Measurements from ENCODE around the gene TRIM61.

The TRIM61 gene

GRCh38 chr4:165011403-165011802 is 33.9 kb upstream of the TRIM61 start:
- no peak for DNase-seq
- no peak overlapping the region for H3K23ac ChIP-seq (ENCODE audit: low read length)
- no peak overlapping the region for H3K4ac ChIP-seq (ENCODE audit: low read depth, low read length)
- no peaks in the 10 kb centered on the region for H3K79me2 ChIP-seq (ENCODE audit: control insufficient read depth, insufficient read depth, low read length)
- no peak overlapping the region for H2BK5ac ChIP-seq (ENCODE audit: low read length)
- H3K56ac ChIP-seq (ENCODE audit: low read length), result no peak overlapping the region
- no peak overlapping the region for H2BK15ac ChIP-seq (replicated peaks; ENCODE audit: low read depth)
- no peak overlapping the region for H2BK120ac ChIP-seq (ENCODE audit: low read depth, low read length)
- no peaks in the 10 kb centered on the region for H3K27me3 ChIP-seq (ENCODE audit: insufficient read depth, low read length, poor library complexity)
- no peak overlapping the region for H2AK5ac ChIP-seq (ENCODE audit: low read length)
- H3K9ac ChIP-seq (ENCODE audit: low read length), result no peak overlapping the region
- no peak overlapping the region for H3K4me2 ChIP-seq (ENCODE audit: low read length)
- H3K27ac ChIP-seq (ENCODE audit: low read depth, low read length), result no peak overlapping the region
- no peak overlapping the region for H3K4me3 ChIP-seq (ENCODE audit: low read length)
- H3K79me1 ChIP-seq (ENCODE audit: low read length), result no peaks in the 10 kb centered on the region
- no peak overlapping the region for H4K5ac ChIP-seq (ENCODE audit: low read length)
- no peaks in the 10 kb centered on the region for H3K4me1 ChIP-seq (ENCODE audit: control insufficient read depth, low read depth, low read length)
- no peak overlapping the region for H3K18ac ChIP-seq (ENCODE audit: low read length)
- H3K36me3 ChIP-seq (ENCODE audit: control insufficient read depth, insufficient read depth, low read length), result no peaks in the 10 kb centered on the region
- WGBS (ENCODE audit: extremely low coverage, insufficient coverage, low lambda C conversion rate), result no CpG with 5 or more reads among the region's 5 CpGs
- H4K8ac ChIP-seq (ENCODE audit: low read depth, low read length), result no peak overlapping the region

GRCh38 chr4:165010991-165011390 is 33.5 kb upstream of the TRIM61 start:
- Histone ChIP-seq H2BK5ac (ENCODE audit: low read length) (no peak overlapping the region), H2BK15ac (replicated peaks; ENCODE audit: low read depth) (no peak overlapping the region), H3K4me1 (ENCODE audit: control insufficient read depth, low read depth, low read length) (no peaks in the 10 kb centered on the region), H4K8ac (ENCODE audit: low read depth, low read length) (no peak overlapping the region), H3K79me2 (ENCODE audit: control insufficient read depth, insufficient read depth, low read length) (no peaks in the 10 kb centered on the region), H3K36me3 (ENCODE audit: control insufficient read depth, insufficient read depth, low read length) (no peaks in the 10 kb centered on the region), H3K18ac (ENCODE audit: low read length) (no peak overlapping the region), H2BK120ac (ENCODE audit: low read depth, low read length) (no peak overlapping the region), H3K23ac (ENCODE audit: low read length) (no peak overlapping the region), H3K27me3 (ENCODE audit: insufficient read depth, low read length, poor library complexity) (no peaks in the 10 kb centered on the region), H3K4ac (ENCODE audit: low read depth, low read length) (no peak overlapping the region), H4K5ac (ENCODE audit: low read length) (no peak overlapping the region), H2AK5ac (ENCODE audit: low read length) (no peak overlapping the region), H3K56ac (ENCODE audit: low read length) (no peak overlapping the region), H3K9ac (ENCODE audit: low read length) (no peak overlapping the region), H3K4me2 (ENCODE audit: low read length) (no peak overlapping the region), H3K27ac (ENCODE audit: low read depth, low read length) (no peak overlapping the region), H3K79me1 (ENCODE audit: low read length) (no peaks in the 10 kb centered on the region), H3K4me3 (ENCODE audit: low read length) (no peak overlapping the region)
- no CpG with 5 or more reads among the region's 8 CpGs for WGBS (ENCODE audit: extremely low coverage, insufficient coverage, low lambda C conversion rate)
- no peak for DNase-seq

GRCh38 chr4:165010487-165010886 is 33.0 kb upstream of the TRIM61 start:
- H2AK5ac ChIP-seq (ENCODE audit: low read length), result no peak overlapping the region
- no peak overlapping the region for H3K4me2 ChIP-seq (ENCODE audit: low read length)
- H3K79me2 ChIP-seq (ENCODE audit: control insufficient read depth, insufficient read depth, low read length), result no peaks in the 10 kb centered on the region
- no peak overlapping the region for H3K4me3 ChIP-seq (ENCODE audit: low read length)
- no peak overlapping the region for H2BK120ac ChIP-seq (ENCODE audit: low read depth, low read length)
- no peaks in the 10 kb centered on the region for H3K36me3 ChIP-seq (ENCODE audit: control insufficient read depth, insufficient read depth, low read length)
- H3K56ac ChIP-seq (ENCODE audit: low read length), result no peak overlapping the region
- H2BK5ac ChIP-seq (ENCODE audit: low read length), result no peak overlapping the region
- H3K27me3 ChIP-seq (ENCODE audit: insufficient read depth, low read length, poor library complexity), result no peaks in the 10 kb centered on the region
- H3K9ac ChIP-seq (ENCODE audit: low read length), result no peak overlapping the region
- H3K27ac ChIP-seq (ENCODE audit: low read depth, low read length), result no peak overlapping the region
- no peak overlapping the region for H4K5ac ChIP-seq (ENCODE audit: low read length)
- H3K18ac ChIP-seq (ENCODE audit: low read length), result no peak overlapping the region
- no peaks in the 10 kb centered on the region for H3K79me1 ChIP-seq (ENCODE audit: low read length)
- no peak overlapping the region for H3K23ac ChIP-seq (ENCODE audit: low read length)
- no peak overlapping the region for H3K4ac ChIP-seq (ENCODE audit: low read depth, low read length)
- no peak overlapping the region for H2BK15ac ChIP-seq (replicated peaks; ENCODE audit: low read depth)
- H3K4me1 ChIP-seq (ENCODE audit: control insufficient read depth, low read depth, low read length), result no peaks in the 10 kb centered on the region
- no peak for DNase-seq
- no peak overlapping the region for H4K8ac ChIP-seq (ENCODE audit: low read depth, low read length)
- WGBS (ENCODE audit: extremely low coverage, insufficient coverage, low lambda C conversion rate), result no CpG with 5 or more reads among the region's 2 CpGs

GRCh38 chr4:165009493-165010227 is 32.2 kb upstream of the TRIM61 start:
- no peak overlapping the region for H2BK120ac ChIP-seq (ENCODE audit: low read depth, low read length)
- H3K56ac ChIP-seq (ENCODE audit: low read length), result no peak overlapping the region
- no peaks in the 10 kb centered on the region for H3K4me1 ChIP-seq (ENCODE audit: control insufficient read depth, low read depth, low read length)
- no peak overlapping the region for H3K27ac ChIP-seq (ENCODE audit: low read depth, low read length)
- H3K4me2 ChIP-seq (ENCODE audit: low read length), result no peak overlapping the region
- H4K5ac ChIP-seq (ENCODE audit: low read length), result no peak overlapping the region
- H3K18ac ChIP-seq (ENCODE audit: low read length), result no peak overlapping the region
- no peak for DNase-seq
- no peak overlapping the region for H3K23ac ChIP-seq (ENCODE audit: low read length)
- no peak overlapping the region for H3K4ac ChIP-seq (ENCODE audit: low read depth, low read length)
- no peak overlapping the region for H4K8ac ChIP-seq (ENCODE audit: low read depth, low read length)
- H3K79me2 ChIP-seq (ENCODE audit: control insufficient read depth, insufficient read depth, low read length), result no peaks in the 10 kb centered on the region
- no peak overlapping the region for H2BK15ac ChIP-seq (replicated peaks; ENCODE audit: low read depth)
- no CpG with 5 or more reads among the region's 5 CpGs for WGBS (ENCODE audit: extremely low coverage, insufficient coverage, low lambda C conversion rate)
- H3K79me1 ChIP-seq (ENCODE audit: low read length), result no peaks in the 10 kb centered on the region
- no peak overlapping the region for H3K9ac ChIP-seq (ENCODE audit: low read length)
- no peak overlapping the region for H2AK5ac ChIP-seq (ENCODE audit: low read length)
- no peaks in the 10 kb centered on the region for H3K36me3 ChIP-seq (ENCODE audit: control insufficient read depth, insufficient read depth, low read length)
- no peak overlapping the region for H2BK5ac ChIP-seq (ENCODE audit: low read length)
- H3K27me3 ChIP-seq (ENCODE audit: insufficient read depth, low read length, poor library complexity), result no peaks in the 10 kb centered on the region
- H3K4me3 ChIP-seq (ENCODE audit: low read length), result no peak overlapping the region

- Histone ChIP-seq H3K4ac (ENCODE audit: low read depth, low read length) (no peak overlapping the region), H2BK120ac (ENCODE audit: low read depth, low read length) (no peak overlapping the region), H3K23ac (ENCODE audit: low read length) (no peak overlapping the region), H3K36me3 (ENCODE audit: control insufficient read depth, insufficient read depth, low read length) (no peaks in the 10 kb centered on the region), H3K79me2 (ENCODE audit: control insufficient read depth, insufficient read depth, low read length) (no peaks in the 10 kb centered on the region), H2BK5ac (ENCODE audit: low read length) (no peak overlapping the region), H4K5ac (ENCODE audit: low read length) (no peak overlapping the region), H3K18ac (ENCODE audit: low read length) (no peak overlapping the region), H3K27ac (ENCODE audit: low read depth, low read length) (no peak overlapping the region), H3K4me1 (ENCODE audit: control insufficient read depth, low read depth, low read length) (no peaks in the 10 kb centered on the region), H3K27me3 (ENCODE audit: insufficient read depth, low read length, poor library complexity) (no peaks in the 10 kb centered on the region), H4K8ac (ENCODE audit: low read depth, low read length) (no peak overlapping the region), H2AK5ac (ENCODE audit: low read length) (no peak overlapping the region), H3K56ac (ENCODE audit: low read length) (no peak overlapping the region), H2BK15ac (replicated peaks; ENCODE audit: low read depth) (no peak overlapping the region), H3K4me3 (ENCODE audit: low read length) (no peak overlapping the region), H3K9ac (ENCODE audit: low read length) (no peak overlapping the region), H3K79me1 (ENCODE audit: low read length) (no peaks in the 10 kb centered on the region), H3K4me2 (ENCODE audit: low read length) (no peak overlapping the region)
- DNase-seq, result no peak
- no CpG with 5 or more reads among the region's 5 CpGs for WGBS (ENCODE audit: extremely low coverage, insufficient coverage, low lambda C conversion rate)
Observed at GRCh38 chr4:165006886-165007285, 29.4 kb upstream of the TRIM61 start.

GRCh38 chr4:165006456-165006855 is 29.0 kb upstream of the TRIM61 start:
- no peak overlapping the region for H2BK15ac ChIP-seq (replicated peaks; ENCODE audit: low read depth)
- no peaks in the 10 kb centered on the region for H3K36me3 ChIP-seq (ENCODE audit: control insufficient read depth, insufficient read depth, low read length)
- H3K9ac ChIP-seq (ENCODE audit: low read length), result no peak overlapping the region
- H3K18ac ChIP-seq (ENCODE audit: low read length), result no peak overlapping the region
- H3K79me2 ChIP-seq (ENCODE audit: control insufficient read depth, insufficient read depth, low read length), result no peaks in the 10 kb centered on the region
- H3K4ac ChIP-seq (ENCODE audit: low read depth, low read length), result no peak overlapping the region
- no peak for DNase-seq
- no peaks in the 10 kb centered on the region for H3K4me1 ChIP-seq (ENCODE audit: control insufficient read depth, low read depth, low read length)
- H2AK5ac ChIP-seq (ENCODE audit: low read length), result no peak overlapping the region
- no peak overlapping the region for H3K4me3 ChIP-seq (ENCODE audit: low read length)
- no peak overlapping the region for H3K56ac ChIP-seq (ENCODE audit: low read length)
- H3K27ac ChIP-seq (ENCODE audit: low read depth, low read length), result no peak overlapping the region
- no peak overlapping the region for H3K4me2 ChIP-seq (ENCODE audit: low read length)
- H4K5ac ChIP-seq (ENCODE audit: low read length), result no peak overlapping the region
- no peak overlapping the region for H2BK5ac ChIP-seq (ENCODE audit: low read length)
- no peak overlapping the region for H3K23ac ChIP-seq (ENCODE audit: low read length)
- no CpG with 5 or more reads among the region's 9 CpGs for WGBS (ENCODE audit: extremely low coverage, insufficient coverage, low lambda C conversion rate)
- no peak overlapping the region for H2BK120ac ChIP-seq (ENCODE audit: low read depth, low read length)
- no peaks in the 10 kb centered on the region for H3K79me1 ChIP-seq (ENCODE audit: low read length)
- H4K8ac ChIP-seq (ENCODE audit: low read depth, low read length), result no peak overlapping the region
- H3K27me3 ChIP-seq (ENCODE audit: insufficient read depth, low read length, poor library complexity), result no peaks in the 10 kb centered on the region
